HEK293T (cell line): ENCODE measurements around the gene LRRC4B.
"Not testable (repeated sequence)": the region's sequence is repeated elsewhere in the genome, so short reads cannot be mapped to it uniquely, and the experiment has no call there.

ENCODE experiments used
- CTCF ChIA-PET: fragments of 350-600 bp; formaldehyde crosslinking; extraction: SDS; loops from one replicate; lab custom pipeline; 2021; ENCODE audit warnings: antibody characterized with exemption, inconsistent platforms; lab: Yijun Ruan, JAX
- POLR2A ChIA-PET: fragments of 350-600 bp; formaldehyde crosslinking; extraction: SDS; loops from one replicate; lab custom pipeline; 2020; ENCODE audit warnings: antibody characterized with exemption, inconsistent platforms; lab: Yijun Ruan, JAX
- DNase-seq: peaks from one replicate; pipeline ENCODE4 v3.0.0; 2012; ENCODE audit warnings: mixed read lengths; ENCODE audit errors: extremely low spot score
- ARNT ChIP-seq: fragments of 450-650 bp; IDR thresholded peaks from 2 replicates; pipeline ENCODE4 v1.6.1; 2017; ENCODE audit warnings: mild to moderate bottlenecking
- BHLHE40 ChIP-seq: fragments of 450-650 bp; IDR thresholded peaks from 2 replicates; pipeline ENCODE4 v1.6.1; 2016; ENCODE audit warnings: mild to moderate bottlenecking, moderate library complexity, borderline replicate concordance
- CTBP1 ChIP-seq: fragments of 450-650 bp; IDR thresholded peaks from 2 replicates; pipeline ENCODE4 v1.6.1; 2016; ENCODE audit warnings: borderline replicate concordance
- ELF4 ChIP-seq: fragments of 450-650 bp; IDR thresholded peaks from 2 replicates; pipeline ENCODE4 v1.6.1; 2017; ENCODE audit warnings: antibody characterized with exemption
- FOXA1 ChIP-seq: fragments of 450-650 bp; IDR thresholded peaks from 2 replicates; pipeline ENCODE4 v1.6.1; 2016; ENCODE audit warnings: mild to moderate bottlenecking
- FOXK2 ChIP-seq: fragments of 450-650 bp; IDR thresholded peaks from 2 replicates; pipeline ENCODE4 v1.6.1; 2016; ENCODE audit warnings: mild to moderate bottlenecking
- FOXM1 ChIP-seq: fragments of 450-650 bp; IDR thresholded peaks from 2 replicates; pipeline ENCODE4 v1.6.1; 2017; ENCODE audit warnings: mild to moderate bottlenecking, borderline replicate concordance
- HDGF ChIP-seq: fragments of 450-650 bp; IDR thresholded peaks from 2 replicates; pipeline ENCODE4 v1.6.1; 2017; ENCODE audit warnings: antibody characterized with exemption, borderline replicate concordance
- L3MBTL2 ChIP-seq: fragments of 450-650 bp; conservative IDR thresholded peaks from 2 replicates; pipeline ENCODE4 v1.6.1; 2016; ENCODE audit warnings: mild to moderate bottlenecking
- LEF1 ChIP-seq: fragments of 450-650 bp; IDR thresholded peaks from 2 replicates; pipeline ENCODE4 v1.6.1; 2017; ENCODE audit warnings: mild to moderate bottlenecking, borderline replicate concordance
- NFRKB ChIP-seq: fragments of 450-650 bp; IDR thresholded peaks from 2 replicates; pipeline ENCODE4 v1.6.1; 2016; ENCODE audit warnings: mild to moderate bottlenecking, moderate library complexity
- PKNOX1 ChIP-seq: fragments of 450-650 bp; IDR thresholded peaks from 2 replicates; pipeline ENCODE4 v1.6.1; 2016
- SP1 ChIP-seq: fragments of 450-650 bp; IDR thresholded peaks from 2 replicates; pipeline ENCODE4 v1.6.1; 2017
- SUZ12 ChIP-seq: fragments of 450-650 bp; IDR thresholded peaks from 2 replicates; pipeline ENCODE4 v1.6.1; 2016; ENCODE audit warnings: mild to moderate bottlenecking
- TARDBP ChIP-seq: fragments of 450-650 bp; IDR thresholded peaks from 2 replicates; pipeline ENCODE4 v1.6.1; 2016
- ZNF384 ChIP-seq: fragments of 450-650 bp; IDR thresholded peaks from 2 replicates; pipeline ENCODE4 v1.6.1; 2016

The LRRC4B gene

DNA sequence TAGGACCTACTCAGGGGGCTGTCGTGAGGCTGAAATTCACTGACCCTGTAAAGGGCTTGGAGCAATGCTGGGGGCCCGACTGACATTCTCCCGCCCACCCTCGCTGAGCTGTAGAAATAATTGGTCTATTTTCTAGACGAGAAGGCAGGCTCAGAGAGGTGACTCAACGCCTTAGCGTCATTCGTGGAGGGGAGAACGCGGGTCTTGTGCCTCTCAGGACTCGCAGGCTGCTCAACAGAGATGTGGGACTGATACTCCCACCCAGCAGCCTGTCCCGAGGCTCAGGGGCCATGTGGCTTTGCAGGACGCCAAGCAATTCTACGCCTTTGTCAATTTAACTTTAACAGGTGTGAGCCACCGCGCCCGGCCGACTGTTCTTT lies 30.9 kb downstream of the LRRC4B start:
- TF ChIP-seq PKNOX1 (no peak), FOXK2 (no peak), ELF4 (no peak), CTBP1 (no peak), HDGF (no peak), TARDBP (no peak)
- POLR2A ChIA-PET = no interaction called here
- CTCF ChIA-PET = interaction anchor here (0.6 to 2.8 kb wide), 8 partner anchors 10 to 240 kb away, joined by 3 to 27 read pairs (median 4); no protein-coding TSS in a partner anchor
- no peak for DNase-seq

- POLR2A ChIA-PET = no interaction called here
These were observed 31.5 kb downstream of the LRRC4B start for GRCh38 chr19:50536662-50537305.

DNA sequence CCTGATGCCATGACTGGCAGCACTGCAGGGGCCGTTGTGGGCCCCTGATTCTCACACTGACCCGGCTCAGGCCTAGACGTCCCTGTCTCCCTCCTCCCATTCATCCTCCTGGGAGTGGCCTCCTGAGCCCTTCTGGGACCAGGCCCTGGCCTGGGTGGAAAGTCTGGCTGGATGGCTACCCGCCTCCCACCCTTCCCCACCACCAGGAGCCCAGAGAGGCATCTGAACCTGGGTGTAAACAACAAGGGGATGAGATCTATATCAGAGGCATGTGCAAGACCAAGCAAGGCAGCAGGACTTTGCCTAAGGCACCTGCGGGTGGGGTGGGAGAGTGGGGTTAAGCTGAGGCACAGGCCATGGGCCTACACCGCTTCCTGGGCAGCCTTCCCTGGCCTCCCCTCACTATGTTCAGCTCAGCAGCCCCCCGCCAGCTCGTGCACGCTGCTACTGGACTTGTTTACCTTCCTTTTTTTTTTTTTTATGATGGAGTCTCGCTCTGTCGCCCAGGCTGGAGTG lies 32.5 kb downstream of the LRRC4B start:
- DNase-seq = no peak
- CTCF ChIA-PET = no interaction called here
- TF ChIP-seq PKNOX1 (no peak), FOXA1 (no peak), FOXM1 (no peak), SP1 (no peak), CTBP1 (no peak), TARDBP (no peak), SUZ12 (no peak), ZNF384 (no peak), FOXK2 (no peak), HDGF (no peak), BHLHE40 (no peak), ARNT (no peak), ELF4 (no peak), NFRKB (no peak)
- POLR2A ChIA-PET = no interaction called here

More at GRCh38 chr19:50536662-50537305, 31.5 kb downstream of the LRRC4B start:
- TF ChIP-seq FOXK2 = no peak
- no peak for TF ChIP-seq HDGF
- no peak for TF ChIP-seq L3MBTL2
- TF ChIP-seq BHLHE40 = no peak
- TF ChIP-seq NFRKB = no peak
- no peak for TF ChIP-seq ELF4
- no peak for TF ChIP-seq ZNF384
- TF ChIP-seq FOXM1 = no peak
- TF ChIP-seq SUZ12 = no peak
- TF ChIP-seq ARNT = no peak
- no peak for TF ChIP-seq TARDBP
- no peak for TF ChIP-seq PKNOX1
- no peak for TF ChIP-seq LEF1
- TF ChIP-seq FOXA1 = no peak
- no peak for TF ChIP-seq CTBP1
- TF ChIP-seq SP1 = no peak
- CTCF ChIA-PET = interaction anchor here (0.6 to 2.8 kb wide), 6 partner anchors 10 to 133 kb away, joined by 3 to 27 read pairs (median 5); no protein-coding TSS in a partner anchor
- no peak for DNase-seq

DNA sequence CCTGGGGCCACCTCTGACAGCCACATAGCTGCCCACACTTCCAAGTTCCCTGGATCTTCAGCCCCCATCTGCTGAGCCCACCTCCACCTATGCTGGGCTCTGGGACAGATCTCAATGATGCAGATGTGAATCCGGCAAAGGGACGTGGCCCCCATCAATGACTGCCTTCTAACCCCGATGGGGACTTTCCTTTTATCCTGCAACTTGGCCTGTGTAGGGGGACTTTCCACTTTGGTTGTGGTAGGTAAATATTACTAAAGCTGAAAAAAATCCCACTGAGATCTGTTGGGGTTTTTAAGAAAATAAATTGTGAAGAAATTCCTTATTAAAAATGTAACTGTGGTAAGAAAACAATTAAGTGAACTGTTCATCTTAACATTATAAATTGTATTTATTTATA lies 33.8 kb downstream of the LRRC4B start:
- CTCF ChIA-PET = no interaction called here
- TF ChIP-seq ARNT = no peak
- TF ChIP-seq FOXA1 = no peak
- TF ChIP-seq L3MBTL2 = no peak
- TF ChIP-seq BHLHE40 = no peak
- no peak for TF ChIP-seq ELF4
- TF ChIP-seq FOXK2 = no peak
- no peak for TF ChIP-seq CTBP1
- no peak for TF ChIP-seq SUZ12
- TF ChIP-seq LEF1 = no peak
- POLR2A ChIA-PET = no interaction called here
- no peak for DNase-seq

- DNase-seq = no peak
- CTCF ChIA-PET = interaction anchor here (0.6 to 0.8 kb wide), 2 partner anchors 23 to 189 kb away, joined by 3 read pairs; no protein-coding TSS in a partner anchor
- POLR2A ChIA-PET = interaction anchor here (0.8 kb wide), 1 partner anchor 21 kb away, joined by 3 read pairs; the partner anchor contains the start of gene JOSD2
- TF ChIP-seq NFRKB = no peak
- no peak for TF ChIP-seq BHLHE40
- no peak for TF ChIP-seq SP1
- TF ChIP-seq FOXK2 = no peak
- no peak for TF ChIP-seq CTBP1
- no peak for TF ChIP-seq HDGF
- no peak for TF ChIP-seq ELF4
- no peak for TF ChIP-seq ZNF384
- no peak for TF ChIP-seq LEF1
- no peak for TF ChIP-seq FOXM1
- no peak for TF ChIP-seq TARDBP
These were observed 35.3 kb downstream of the LRRC4B start for GRCh38 chr19:50532952-50533351.

DNA sequence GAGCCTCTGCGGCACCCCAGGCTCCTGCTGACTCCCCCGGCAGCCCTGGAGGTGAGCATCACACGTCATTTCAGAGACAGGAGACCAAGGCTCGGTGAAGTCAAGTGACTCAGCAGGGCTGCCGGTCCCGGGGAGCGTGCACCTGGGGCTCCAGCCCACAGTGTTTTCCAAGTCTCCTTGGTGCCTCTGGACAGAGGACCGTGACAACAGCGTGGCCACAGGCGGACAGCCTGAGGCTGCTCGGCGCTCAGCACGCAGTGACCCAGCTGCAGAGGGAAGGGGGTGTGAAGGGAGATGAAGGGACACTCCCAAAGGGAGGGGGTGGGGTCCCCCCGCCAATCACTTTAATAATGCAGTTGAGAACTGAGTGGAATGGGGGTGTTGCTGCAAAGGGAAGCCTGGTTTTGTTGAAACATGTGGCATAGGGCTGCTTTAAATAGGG lies 37.0 kb downstream of the LRRC4B start:
- CTCF ChIA-PET = no interaction called here
- DNase-seq = no peak
- TF ChIP-seq FOXM1 (no peak), CTBP1 (no peak), L3MBTL2 (no peak), TARDBP (no peak)
- POLR2A ChIA-PET = no interaction called here

DNA sequence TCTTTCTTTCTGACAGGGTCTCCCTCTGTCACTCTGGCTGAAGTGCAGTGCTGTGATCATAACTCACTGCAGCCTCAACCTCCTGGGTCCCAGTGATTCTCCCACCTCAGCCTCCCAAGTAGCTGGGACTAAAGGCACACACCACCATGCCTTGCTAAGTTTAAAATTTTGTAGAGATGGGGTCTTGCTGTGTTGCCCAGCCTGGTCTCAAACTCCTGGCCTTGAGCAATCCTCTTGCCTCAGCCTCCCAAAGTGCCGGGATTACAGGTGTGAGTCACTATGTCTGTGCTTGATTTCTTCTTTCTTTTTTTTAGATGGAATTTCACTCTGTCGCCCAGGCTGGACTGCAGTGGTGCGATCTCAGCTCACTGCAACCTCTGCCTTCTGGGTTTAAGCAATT lies 40.2 kb downstream of the LRRC4B start:
- DNase-seq, POLR2A ChIA-PET: not testable (repeated sequence)
- CTCF ChIA-PET = interaction anchor here (0.7 kb wide), 1 partner anchor 68 kb away, joined by 3 read pairs; no protein-coding TSS in a partner anchor
